Stomach (tissue), 9 donors: Measurements from ENCODE around the gene HLA-DOA. TPM values are rescaled to one million over a fixed set of nuclear protein-coding genes. Genes with fewer than 3 reads are reported as not detected.

Experiments
- DNase-seq, 2 donors: peaks; one replicate each; pipeline versions ENCODE4 v3.0.0 to v3.0.0-alpha.2; 2013 to 2019
- H3K27ac ChIP-seq, 5 donors: fragments of 200-600 bp in 4 of 5; sonication (generic) in 4 of 5; one replicate each; pipeline ENCODE4 v1.5.1; 2013 to 2019; ENCODE audit warnings: mild to moderate bottlenecking in 1 of 5, moderate library complexity in 1 of 5
- H3K27me3 ChIP-seq, 3 donors: fragments of 200-600 bp; sonication (generic); one replicate each; pipeline ENCODE4 v1.5.1; 2017 to 2019; ENCODE audit warnings: mixed run types in 1 of 3
- H3K36me3 ChIP-seq, 4 donors: fragments of 200-600 bp; sonication (generic); 1 replicate in 3 of 4; 2 replicates in 1 of 4; pipeline ENCODE4 v1.5.1; 2016 to 2019
- H3K4me1 ChIP-seq, 4 donors: fragments of 200-600 bp; sonication (generic); one replicate each; pipeline ENCODE4 v1.5.1; 2016 to 2019
- H3K4me3 ChIP-seq, 4 donors: fragments of 200-600 bp; sonication (generic) in 3 of 4; one replicate each; pipeline ENCODE4 v1.5.1; 2016 to 2019; ENCODE audit warnings: mild to moderate bottlenecking in 1 of 4
- H3K9me3 ChIP-seq, 4 donors: fragments of 200-600 bp; sonication (generic); one replicate each; pipeline ENCODE4 v1.5.1; 2016 to 2019
- CTCF ChIP-seq, 7 experiments: fragments of 450-650 bp in 4 of 7; fragments of 200-600 bp in 3 of 7; sonication (generic) in 3 of 7; IDR thresholded peaks; one replicate each; pipeline ENCODE4 v1.5.1; 2016 to 2019; ENCODE audit warnings: antibody characterized with exemption in 7 of 7, control low read depth in 2 of 7, mild to moderate bottlenecking in 1 of 7
- EP300 ChIP-seq: sonication (generic); formaldehyde crosslinking; IDR thresholded peaks from one replicate; pipeline ENCODE4 v1.6.1; 2017; ENCODE audit warnings: antibody characterized with exemption
- POLR2A ChIP-seq, 4 donors: fragments of 450-650 bp; IDR thresholded peaks; one replicate each; pipeline ENCODE4 v1.6.1; 2016; ENCODE audit warnings: antibody characterized with exemption in 4 of 4, control low read depth in 2 of 4, mild to moderate bottlenecking in 1 of 4, moderate library complexity in 1 of 4
- POLR2AphosphoS5 ChIP-seq, 3 donors: sonication (generic); formaldehyde crosslinking; IDR thresholded peaks; one replicate each; pipeline ENCODE4 v1.6.1; 2016; ENCODE audit warnings: antibody characterized with exemption in 3 of 3
- WGBS, 5 donors: extraction: QIAGEN DNeasy Blood & Tissue Kit in 3 of 5; methylation state at CpG; one replicate each; pipeline versions ENCODE4 v1.1.5 to v1.1.7; 2013 to 2018; 5-methylcytosine and 5-hydroxymethylcytosine counted together
- intact Hi-C: fragments of 100-400 bp; cut with DNase I; formaldehyde crosslinking; loops from one replicate; pipeline ENCODE4 v1.15.1; 2023; ENCODE audit warnings: low total_unique reads
- polyA plus RNA-seq, 3 donors: library from polyadenylated mRNA; stranded (reverse); fragments of 200-250 nt; gene quantifications; one replicate each; pipeline ENCODE4 v1.2.3, GENCODE V29; 2013
- total RNA-seq, 5 donors: library from RNA; depleted of rRNA; stranded (reverse); fragments of >200 nt; gene quantifications; one replicate each; pipeline versions ENCODE4 v1.1.0 to v1.2.3, GENCODE V29; 2014 to 2016
- donor health status: healthy with polysubstance abuse.
- donor health status: Bipolar disorder and iron deficiency.
- donor health status: healthy.

The HLA-DOA gene
- total and polyA plus RNA-seq, 8 donors, result 0.45 to 3.9 (median 0.92) TPM; not detected in 1

GRCh38 chr6:32971242-32971580 is 38.2 kb downstream of the HLA-DOA start:
- peak overlapping the region; percentile 93 to 100 (median 99) for H3K27ac ChIP-seq
- intact Hi-C loops, result no loop called here
- H3K4me1 ChIP-seq, result peaks cover 32 to 37% (median 34%) of the 10 kb centered on the region in 4 donors
- no peak for TF ChIP-seq EP300
- TF ChIP-seq CTCF (IDR thresholded peaks at IDR 0.05), result peak in 1 of 7 experiments; percentile 3
- H3K4me3 ChIP-seq, result peak overlapping the region; percentile 73 to 99 (median 88)
- H3K9me3 ChIP-seq, result no peaks in the 10 kb centered on the region
- H3K27me3 ChIP-seq, result no peaks in the 10 kb centered on the region
- WGBS, 5 donors, result 0 to 1% (median 0%) methylated on average over 15 of the region's 15 CpGs
- peaks cover 32 to 41% (median 37%) of the 10 kb centered on the region in 4 donors for H3K36me3 ChIP-seq
- no peak for DNase-seq

DNA sequence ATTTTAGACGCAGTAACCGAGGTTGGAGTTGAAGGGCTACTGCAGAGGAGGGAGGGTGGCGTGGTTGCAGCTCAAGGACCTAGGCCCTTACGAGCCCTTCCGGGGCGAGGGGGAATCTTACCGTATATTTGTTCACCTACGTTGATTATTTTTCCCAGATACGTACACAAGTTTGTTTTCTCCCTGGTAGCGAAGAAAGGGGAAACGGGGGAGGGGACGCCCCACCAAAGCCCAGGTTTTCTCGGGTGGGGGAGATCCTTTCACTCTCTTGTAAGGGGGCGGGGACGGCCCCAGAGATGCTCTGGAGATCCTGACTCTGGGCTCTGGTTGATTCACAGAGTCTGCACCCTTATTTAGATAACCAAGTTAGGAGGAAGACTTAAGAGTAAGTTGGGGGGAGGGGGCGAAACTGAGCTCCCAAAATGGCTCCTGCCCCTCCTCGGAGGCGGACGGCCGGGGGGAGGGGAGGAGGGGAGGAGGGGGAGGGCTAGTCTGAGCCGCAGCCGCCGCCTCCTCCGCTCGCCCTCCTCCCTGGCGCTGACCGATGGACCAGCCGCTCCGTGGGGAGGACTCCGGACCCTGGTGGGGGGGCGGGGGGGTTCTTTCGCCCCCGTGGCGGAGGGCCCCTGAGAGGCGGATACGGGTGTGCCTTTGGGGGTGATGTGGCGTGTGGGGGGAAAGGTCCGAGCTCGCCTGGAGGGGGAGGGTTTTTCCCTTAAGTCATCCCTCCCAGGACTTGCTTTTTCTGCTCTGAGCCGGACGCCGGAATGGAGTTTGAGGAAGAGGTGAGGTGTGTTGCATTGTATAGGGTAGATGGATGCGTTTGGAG is 38.8 kb downstream of the HLA-DOA start:
- Histone ChIP-seq H3K4me1 (peaks cover 32 to 35% (median 34%) of the 10 kb centered on the region in 4 donors), H3K27ac (peak overlapping the region; percentile 93 to 100 (median 99)), H3K4me3 (peak overlapping the region; percentile 73 to 99 (median 88)), H3K27me3 (no peaks in the 10 kb centered on the region), H3K9me3 (no peaks in the 10 kb centered on the region), H3K36me3 (peaks cover 26 to 35% (median 31%) of the 10 kb centered on the region in 4 donors)
- WGBS, 5 donors, result 0 to 2% (median 1%) methylated on average over 20 to 42 of the region's 43 CpGs
- intact Hi-C loops, result no loop called here
- DNase-seq, result peak; percentile 89 to 96
- TF ChIP-seq CTCF (IDR thresholded peaks at IDR 0.05) (no peak), POLR2A (IDR thresholded peaks at IDR 0.05) (no peak), EP300 (no peak), POLR2AphosphoS5 (IDR thresholded peaks at IDR 0.05) (peak; percentile 3 to 63 (median 45))

DNA sequence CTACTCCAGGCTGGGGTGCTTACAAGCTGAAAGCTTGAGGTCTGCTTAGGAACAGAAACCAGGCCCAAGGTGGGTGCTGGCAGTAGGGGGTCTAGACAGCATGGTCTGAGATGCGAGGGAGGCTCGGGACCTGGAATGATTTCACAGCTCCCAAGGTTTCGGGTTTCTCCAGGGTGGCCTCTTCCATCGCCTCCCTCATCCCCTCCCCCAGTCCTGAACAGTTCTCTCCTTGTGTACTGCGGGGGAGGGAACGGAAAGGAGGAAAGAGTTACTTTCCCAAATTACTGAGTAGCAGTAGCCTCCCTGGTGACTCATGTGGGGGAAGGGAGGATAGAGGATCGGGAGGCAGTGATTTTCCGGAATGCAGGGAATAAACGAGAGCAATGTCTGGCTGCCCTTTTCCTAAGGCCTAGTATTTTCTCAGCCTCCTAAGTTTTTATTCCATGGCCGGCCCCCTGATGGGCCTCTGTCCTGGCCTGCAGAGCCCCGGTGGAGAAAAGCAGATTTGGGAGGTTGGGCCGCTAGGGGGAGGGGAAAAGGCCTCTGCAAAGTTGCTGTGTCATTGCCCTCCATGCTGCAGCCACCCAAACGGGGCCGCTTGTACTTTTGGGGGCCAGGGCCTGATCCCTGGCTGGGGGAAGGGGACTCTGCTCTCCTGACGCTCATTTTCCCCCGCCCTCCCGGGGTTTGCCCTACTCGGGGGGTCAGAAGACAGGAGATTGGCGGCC is 39.5 kb downstream of the HLA-DOA start:
- peak overlapping the region; percentile 93 to 100 (median 99) for H3K27ac ChIP-seq
- no peaks in the 10 kb centered on the region for H3K27me3 ChIP-seq
- WGBS, 5 donors, result 0 to 1% (median 1%) methylated on average over 18 to 19 of the region's 19 CpGs

More for the DNA sequence above, 39.5 kb downstream of the HLA-DOA start:
- intact Hi-C loops, result no loop called here
- peak; percentile 76 to 91 for DNase-seq
- TF ChIP-seq EP300, result peak; percentile 37
- peak; percentile 24 to 82 (median 81) for TF ChIP-seq POLR2AphosphoS5 (IDR thresholded peaks at IDR 0.05)
- TF ChIP-seq CTCF (IDR thresholded peaks at IDR 0.05), result peak in 5 of 7 experiments; percentile 11 to 71 (median 48)
- no peak for TF ChIP-seq POLR2A (IDR thresholded peaks at IDR 0.05)
- H3K4me3 ChIP-seq, result peak overlapping the region; percentile 73 to 99 (median 88)
- H3K4me1 ChIP-seq, result peaks cover 26 to 34% (median 27%) of the 10 kb centered on the region in 4 donors
- peaks cover 18 to 27% (median 23%) of the 10 kb centered on the region in 4 donors for H3K36me3 ChIP-seq
- H3K9me3 ChIP-seq, result no peaks in the 10 kb centered on the region
